H1 (cell line): ENCODE measurements around the gene P2RY14. TPM values are rescaled to one million over a fixed set of nuclear protein-coding genes. Genes with fewer than 3 reads are reported as not detected.

Source experiments
- CTCF ChIA-PET: fragments of 300-600 bp; sonication (Branson Sonifier 250); formaldehyde crosslinking; loops from one replicate; lab custom pipeline; 2021; ENCODE audit not compliant: partially characterized antibody; lab: Charles Lee
- POLR2A ChIA-PET: fragments of 300-600 bp; sonication (Branson Sonifier 250); formaldehyde crosslinking; loops from one replicate; lab custom pipeline; 2021; ENCODE audit warnings: inconsistent platforms; ENCODE audit not compliant: partially characterized antibody; lab: Charles Lee
- DNase-seq, 2 experiments: peaks; one replicate each; pipeline versions ENCODE4 v3.0.0 to v3.0.0-alpha.2; 2010 to 2022; ENCODE audit warnings: low spot score in 2 of 2, low read depth in 1 of 2, mixed read lengths in 1 of 2
- FAIRE-seq: peaks from 2 replicates; lab custom pipeline; 2011; peaks lifted over from hg19 to GRCh38; lab: Jason Lieb, UNC
- H2AFZ ChIP-seq: 2 replicates; pipeline ENCODE4 v1.8.1; 2012; ENCODE audit warnings: low read length, inconsistent platforms
- H2AK5ac ChIP-seq: 2 replicates; pipeline ENCODE4 v1.6.1; 2013; ENCODE audit warnings: low read depth, low read length
- H2BK120ac ChIP-seq: replicated peaks from 2 replicates; pipeline ENCODE3; 2013; ENCODE audit warnings: low read depth, low read length, inconsistent platforms
- H2BK12ac ChIP-seq: 2 replicates; pipeline ENCODE4 v1.6.1; 2013; ENCODE audit warnings: low read depth, low read length
- H2BK15ac ChIP-seq: 2 replicates; pipeline ENCODE4 v1.6.1; 2013; ENCODE audit warnings: low read length
- H2BK20ac ChIP-seq: 2 replicates; pipeline ENCODE4 v1.6.1; 2013; ENCODE audit warnings: low read length
- H2BK5ac ChIP-seq: 2 replicates; pipeline ENCODE4 v1.6.1; 2013; ENCODE audit warnings: low read depth, low read length
- H3K14ac ChIP-seq: 2 replicates; pipeline ENCODE4 v1.6.1; 2013; ENCODE audit warnings: inconsistent platforms; ENCODE audit not compliant: insufficient read length
- H3K18ac ChIP-seq: 2 replicates; pipeline ENCODE4 v1.6.1; 2013; ENCODE audit warnings: low read length; ENCODE audit errors: extremely low read depth
- H3K23ac ChIP-seq: 2 replicates; pipeline ENCODE4 v1.6.1; 2013; ENCODE audit warnings: inconsistent platforms; ENCODE audit not compliant: insufficient read length
- H3K23me2 ChIP-seq: 2 replicates; pipeline ENCODE4 v1.6.1; 2013; ENCODE audit warnings: low read depth, low read length
- H3K27ac ChIP-seq: 2 replicates; pipeline ENCODE4 v1.6.1; 2011; ENCODE audit warnings: low read depth, low read length, inconsistent platforms
- H3K27me3 ChIP-seq, 4 experiments: replicated peaks in 1 of 4; 1 replicate in 1 of 4; 2 replicates in 3 of 4; pipeline versions ENCODE4 v1.6.1 to v1.8.1; 2011 to 2013; ENCODE audit warnings: low read length in 3 of 4, mild to moderate bottlenecking in 3 of 4, inconsistent platforms in 2 of 4, mixed read lengths in 2 of 4, moderate library complexity in 1 of 4; ENCODE audit not compliant: control insufficient read depth in 3 of 4, insufficient read depth in 3 of 4; ENCODE audit errors: extremely low read depth in 1 of 4
- H3K36me3 ChIP-seq, 4 experiments: 2 replicates each; pipeline versions ENCODE4 v1.6.1 to v1.8.1; 2011 to 2013; ENCODE audit warnings: mild to moderate bottlenecking in 4 of 4, low read length in 3 of 4, moderate library complexity in 2 of 4, control low read depth in 1 of 4, inconsistent platforms in 1 of 4; ENCODE audit not compliant: insufficient read depth in 4 of 4, control insufficient read depth in 2 of 4
- H3K4ac ChIP-seq: replicated peaks from 2 replicates; pipeline ENCODE3; 2013; ENCODE audit warnings: low read length, low read depth, mixed read lengths, inconsistent platforms; ENCODE audit not compliant: insufficient read length
- H3K4me1 ChIP-seq, 4 experiments: replicated peaks in 1 of 4; 1 replicate in 1 of 4; 2 replicates in 3 of 4; pipeline versions ENCODE4 v1.6.1 to v1.8.1; 2011 to 2013; ENCODE audit warnings: low read length in 3 of 4, inconsistent platforms in 2 of 4, mixed read lengths in 1 of 4; ENCODE audit not compliant: insufficient read depth in 4 of 4, control insufficient read depth in 3 of 4
- H3K4me2 ChIP-seq, 2 experiments: 2 replicates each; pipeline versions ENCODE4 v1.6.1 to v1.8.1; 2011 to 2013; ENCODE audit warnings: low read depth in 2 of 2, low read length in 2 of 2, control low read depth in 1 of 2, inconsistent platforms in 1 of 2, mild to moderate bottlenecking in 1 of 2; ENCODE audit not compliant: insufficient read depth in 1 of 2
- H3K4me3 ChIP-seq, 4 experiments: fragments of 200-600, 300-600 bp in 1 of 4; sonication (generic), shearing (Covaris generic), sonication (Bioruptor Twin) in 1 of 4; 2 replicates each; pipeline versions ENCODE4 v1.5.1 to v1.8.1; 2011 to 2016; ENCODE audit warnings: low read length in 4 of 4, low read depth in 3 of 4, control low read depth in 2 of 4, inconsistent platforms in 2 of 4, mild to moderate bottlenecking in 2 of 4, mixed read lengths in 1 of 4, moderate library complexity in 1 of 4; ENCODE audit not compliant: insufficient read depth in 2 of 4; ENCODE audit errors: extremely low read depth in 1 of 4
- H3K56ac ChIP-seq: replicated peaks from 2 replicates; pipeline ENCODE3; 2013; ENCODE audit warnings: low read depth, mild to moderate bottlenecking, mixed read lengths, low read length, inconsistent platforms; ENCODE audit not compliant: insufficient read length
- H3K79me1 ChIP-seq: 2 replicates; pipeline ENCODE4 v1.6.1; 2013; ENCODE audit warnings: low read depth, low read length, control low read depth
- H3K79me2 ChIP-seq, 2 experiments: 2 replicates each; pipeline versions ENCODE4 v1.6.1 to v1.8.1; 2012 to 2013; ENCODE audit warnings: low read length in 2 of 2, mild to moderate bottlenecking in 2 of 2, inconsistent platforms in 1 of 2; ENCODE audit not compliant: insufficient read depth in 2 of 2, control insufficient read depth in 1 of 2
- H3K9ac ChIP-seq, 4 experiments: replicated peaks in 1 of 4; 1 replicate in 1 of 4; 2 replicates in 3 of 4; pipeline versions ENCODE4 v1.6.1 to v1.8.1; 2011 to 2013; ENCODE audit warnings: low read depth in 3 of 4, low read length in 3 of 4, control low read depth in 2 of 4, mild to moderate bottlenecking in 2 of 4, moderate library complexity in 2 of 4, inconsistent platforms in 1 of 4; ENCODE audit errors: extremely low read depth in 1 of 4
- H3K9me3 ChIP-seq, 2 experiments: 2 replicates each; pipeline versions ENCODE4 v1.6.1 to v1.8.1; 2012 to 2013; ENCODE audit warnings: mild to moderate bottlenecking in 2 of 2, moderate library complexity in 2 of 2, control low read depth in 1 of 2, inconsistent platforms in 1 of 2, low read depth in 1 of 2, low read length in 1 of 2, mixed read lengths in 1 of 2; ENCODE audit not compliant: insufficient read depth in 2 of 2
- H4K20me1 ChIP-seq, 2 experiments: replicated peaks in 1 of 2; 2 replicates each; pipeline versions ENCODE3 to v1.8.1; 2011 to 2013; ENCODE audit warnings: inconsistent platforms in 2 of 2, low read length in 2 of 2, mild to moderate bottlenecking in 1 of 2; ENCODE audit not compliant: insufficient read depth in 2 of 2, control insufficient read depth in 1 of 2
- H4K5ac ChIP-seq: 2 replicates; pipeline ENCODE4 v1.6.1; 2013; ENCODE audit warnings: low read length, low read depth, mixed read lengths, inconsistent platforms; ENCODE audit not compliant: insufficient read length
- H4K8ac ChIP-seq: 2 replicates; pipeline ENCODE4 v1.8.0; 2013; ENCODE audit warnings: mild to moderate bottlenecking, moderate library complexity, low read length, inconsistent platforms; ENCODE audit not compliant: insufficient read depth; ENCODE audit errors: extremely low read depth
- H4K91ac ChIP-seq: replicated peaks from 2 replicates; pipeline ENCODE3; 2013; ENCODE audit warnings: low read length, mixed read lengths, inconsistent platforms; ENCODE audit not compliant: insufficient read length
- ATF3 ChIP-seq: IDR thresholded peaks from 2 replicates; pipeline ENCODE4 v1.6.1; 2011; ENCODE audit warnings: low read depth, mild to moderate bottlenecking, low read length; ENCODE audit not compliant: insufficient read depth
- CBX5 ChIP-seq: fragments of 300-800, 300-1000 bp; sonication (generic); IDR thresholded peaks from 2 replicates; pipeline ENCODE4 v1.7.1; 2016; ENCODE audit warnings: antibody characterized with exemption, low read length, low read depth
- EZH2 ChIP-seq: fragments of 200-600 bp; sonication (generic); IDR thresholded peaks from 2 replicates; pipeline ENCODE4 v1.7.1; 2012; ENCODE audit warnings: low read depth, mild to moderate bottlenecking, moderate library complexity, low read length, inconsistent platforms; ENCODE audit not compliant: severe bottlenecking
- WGBS, 2 experiments: shearing (Covaris generic) in 1 of 2; methylation state at CpG; one replicate each; pipeline versions ENCODE4 v1.1.6 to v1.1.7; 2013 to 2015; ENCODE audit warnings: low lambda C conversion rate in 2 of 2, mixed read lengths in 2 of 2, inconsistent platforms in 1 of 2, low coverage in 1 of 2, missing lambda C conversion rate in 1 of 2; ENCODE audit not compliant: insufficient replicate concordance in 2 of 2, insufficient coverage in 1 of 2, insufficient read length in 1 of 2; ENCODE audit errors: extremely low coverage in 1 of 2, missing lambda C conversion rate in 1 of 2; 5-methylcytosine and 5-hydroxymethylcytosine counted together
- polyA plus RNA-seq, 7 experiments: library from polyadenylated mRNA; depleted of rRNA in 3 of 7; stranded (reverse) in 5 of 7; unstranded in 2 of 7; fragments of >200 nt in 5 of 7; fragments of 200-250 nt in 2 of 7; gene quantifications; 1 replicate in 5 of 7; 2 replicates in 1 of 7; 4 replicates in 1 of 7; pipeline versions ENCODE4 v1.2.1 to v1.2.3, GENCODE V29; 2011 to 2013; ENCODE audit warnings: missing spikeins in 2 of 7, mixed read lengths in 2 of 7
- total RNA-seq: library from RNA; stranded (reverse); fragmentation: NEBNext Ultra II Directional; extraction: Animal tissue kit (Norgen Biotek cat#: 25700); gene quantifications from 2 replicates; pipeline ENCODE4 v1.2.1, GENCODE V29; 2021

P2RY14 gene
- total and polyA plus RNA-seq, 2 of the 8 experiments (the other 6 are each of a cell fraction or from before 2014, with no cell fraction given): not detected

- CTCF ChIA-PET: interaction anchor here (1.0 to 8.6 kb wide), 21 partner anchors 9 to 590 kb away, joined by 3 to 155 read pairs (median 9); partner anchors contain the start of gene P2RY14
- Histone ChIP-seq H2BK5ac (no peak overlapping the region), H3K9me3 (no peaks in the 10 kb centered on the region), H2BK120ac (no peak overlapping the region), H3K4me3 (no peak overlapping the region), H3K79me2 (no peaks in the 10 kb centered on the region), H3K4me2 (no peak overlapping the region), H3K27ac (no peak overlapping the region), H3K56ac (no peak overlapping the region), H4K20me1 (no peaks in the 10 kb centered on the region), H4K5ac (no peak overlapping the region), H2AFZ (no peak overlapping the region), H4K91ac (no peak overlapping the region), H2BK20ac (no peak overlapping the region), H3K4me1 (peaks cover 0 to 19% (median 9%) of the 10 kb centered on the region in 4 experiments; a peak in 4 of 7 replicates), H2BK12ac (no peak overlapping the region), H4K8ac (no peak overlapping the region), H3K79me1 (no peaks in the 10 kb centered on the region), H3K9ac (no peak overlapping the region), H2BK15ac (no peak overlapping the region), H3K27me3 (no peaks in the 10 kb centered on the region), H3K36me3 (no peaks in the 10 kb centered on the region), H3K18ac (no peak overlapping the region), H2AK5ac (no peak overlapping the region), H3K23me2 (no peaks in the 10 kb centered on the region), H3K4ac (no peak overlapping the region), H3K23ac (no peak overlapping the region), H3K14ac (no peak overlapping the region)
- DNase-seq: no peak
- no peak for TF ChIP-seq CBX5
- TF ChIP-seq EZH2: no peak
- no peak for TF ChIP-seq ATF3
- 92% methylated on average over 5 of the region's 5 CpGs; no CpG with 5 or more reads in 1 of the 2 experiments for WGBS, 2 experiments
- FAIRE-seq: no peak
- POLR2A ChIA-PET: no interaction called here
Observed at GRCh38 chr3:151226825-151227224, 51.5 kb downstream of the P2RY14 start.
